ENCODE data around the gene INPP5A. TPM values are rescaled to one million over a fixed set of nuclear protein-coding genes. Genes with fewer than 3 reads are reported as not detected.

The INPP5A gene
- total and polyA plus RNA-seq, 2 experiments from 2014 or later, result 41.2 to 53.6 TPM

DNA sequence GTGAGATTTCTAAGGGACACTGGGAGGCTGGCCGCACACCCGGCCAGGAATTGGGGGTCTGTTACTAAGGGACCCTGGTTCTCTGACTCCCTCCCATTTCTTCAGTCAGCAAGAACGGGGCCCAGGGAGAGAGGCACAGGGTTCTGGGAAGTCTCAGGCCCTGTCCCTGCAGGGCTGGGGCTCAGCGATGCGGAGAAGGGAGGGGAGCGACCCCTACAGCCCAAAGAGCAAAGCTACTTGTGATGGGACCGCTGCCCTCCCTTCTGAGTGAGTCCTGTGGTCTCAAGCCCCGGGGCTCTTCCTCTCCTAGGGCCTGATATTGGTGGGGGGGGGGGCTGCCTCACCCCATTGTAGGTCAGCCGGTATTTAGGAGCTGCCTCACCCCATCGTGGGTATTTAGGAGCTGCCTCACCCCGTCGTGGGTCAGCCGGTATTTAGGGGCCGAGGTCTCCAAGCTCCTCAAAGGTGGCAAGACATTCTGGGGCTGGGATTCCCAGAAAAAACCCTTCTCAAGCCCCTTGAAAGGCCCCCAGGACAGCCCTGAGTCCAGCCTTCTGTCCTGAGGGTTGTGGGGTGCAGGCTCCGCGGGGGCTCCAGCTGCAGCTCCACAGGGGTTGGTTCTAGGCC is 265.2 kb downstream of the INPP5A start:
- TF ChIP-seq EZH2 (IDR thresholded peaks at IDR 0.05; ENCODE audit: borderline replicate concordance), result no peak
- no peak for TF ChIP-seq EZH2phosphoT487 (IDR thresholded peaks at IDR 0.05; ENCODE audit: low read depth, severe bottlenecking, unreplicated experiment)
- TF ChIP-seq, protein P1, sequence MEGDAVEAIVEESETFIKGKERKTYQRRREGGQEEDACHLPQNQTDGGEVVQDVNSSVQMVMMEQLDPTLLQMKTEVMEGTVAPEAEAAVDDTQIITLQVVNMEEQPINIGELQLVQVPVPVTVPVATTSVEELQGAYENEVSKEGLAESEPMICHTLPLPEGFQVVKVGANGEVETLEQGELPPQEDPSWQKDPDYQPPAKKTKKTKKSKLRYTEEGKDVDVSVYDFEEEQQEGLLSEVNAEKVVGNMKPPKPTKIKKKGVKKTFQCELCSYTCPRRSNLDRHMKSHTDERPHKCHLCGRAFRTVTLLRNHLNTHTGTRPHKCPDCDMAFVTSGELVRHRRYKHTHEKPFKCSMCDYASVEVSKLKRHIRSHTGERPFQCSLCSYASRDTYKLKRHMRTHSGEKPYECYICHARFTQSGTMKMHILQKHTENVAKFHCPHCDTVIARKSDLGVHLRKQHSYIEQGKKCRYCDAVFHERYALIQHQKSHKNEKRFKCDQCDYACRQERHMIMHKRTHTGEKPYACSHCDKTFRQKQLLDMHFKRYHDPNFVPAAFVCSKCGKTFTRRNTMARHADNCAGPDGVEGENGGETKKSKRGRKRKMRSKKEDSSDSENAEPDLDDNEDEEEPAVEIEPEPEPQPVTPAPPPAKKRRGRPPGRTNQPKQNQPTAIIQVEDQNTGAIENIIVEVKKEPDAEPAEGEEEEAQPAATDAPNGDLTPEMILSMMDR (IDR thresholded peaks at IDR 0.05; ENCODE audit: poor library complexity), result no peak
- WGBS (ENCODE audit: low lambda C conversion rate, missing lambda C conversion rate), result 83% methylated on average over 13 of the region's 16 CpGs
- H3K9me3 ChIP-seq (ENCODE audit: low read depth), result no peaks in the 10 kb centered on the region

DNA sequence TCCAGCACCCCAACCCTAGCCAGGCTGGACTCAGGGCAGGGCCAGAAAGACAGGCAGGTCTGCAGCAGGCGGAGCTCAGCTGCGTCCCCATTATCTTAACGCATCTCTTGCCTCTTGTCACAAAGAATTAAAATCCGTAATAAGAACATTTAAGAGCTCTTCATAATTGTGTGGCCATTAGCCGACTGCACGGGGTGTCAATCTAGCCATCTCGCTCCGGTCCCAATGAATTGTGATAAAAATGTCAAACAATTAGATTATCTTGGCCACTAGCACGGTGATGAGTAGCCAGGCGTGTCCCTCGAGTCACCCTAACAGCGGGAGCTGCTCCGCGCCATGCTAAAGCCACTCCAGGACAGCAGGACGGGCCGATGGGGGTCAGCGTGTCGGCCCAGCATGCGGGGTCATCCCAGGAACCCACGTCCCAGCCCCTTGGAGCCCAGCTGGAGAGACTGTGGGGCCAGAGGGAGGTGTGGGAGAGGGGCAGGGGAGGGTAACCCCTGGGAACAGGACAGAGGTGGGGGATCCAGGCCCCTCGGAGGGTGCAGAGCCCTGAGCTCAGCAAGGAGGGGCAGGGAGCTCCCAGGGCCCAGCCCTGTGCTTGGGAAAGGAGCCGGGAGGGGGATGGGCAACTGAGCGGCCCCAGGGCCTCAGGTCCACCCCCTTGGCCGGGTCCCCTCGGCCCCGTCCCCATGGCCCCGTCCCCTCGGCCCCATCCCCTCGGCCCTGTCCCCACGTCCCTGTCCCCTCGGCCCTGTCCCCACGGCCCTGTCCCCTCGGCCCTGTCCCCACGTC is 266.0 kb downstream of the INPP5A start:
- Histone ChIP-seq H4K20me1 (ENCODE audit: insufficient read depth, poor library complexity, severe bottlenecking) (no peaks in the 10 kb centered on the region), H3K9me2 (replicated peaks; ENCODE audit: insufficient read depth) (no peaks in the 10 kb centered on the region), H3K27ac (no peak overlapping the region), H3K4me1 (ENCODE audit: insufficient read depth) (peaks cover 1% of the 10 kb centered on the region), H3K4me2 (no peak overlapping the region), H3K79me2 (no peaks in the 10 kb centered on the region), H3K27me3 (no peaks in the 10 kb centered on the region), H3K36me3 (replicated peaks; ENCODE audit: insufficient read depth, low read depth) (no peaks in the 10 kb centered on the region), H3K4me3 (no peak overlapping the region), H3K9me3 (ENCODE audit: low read depth) (no peaks in the 10 kb centered on the region), H2AFZ (no peak overlapping the region)
- no peak for DNase-seq (ENCODE audit: low spot score)
- 93% methylated on average over 20 of the region's 34 CpGs for WGBS (ENCODE audit: low lambda C conversion rate, missing lambda C conversion rate)
- TF ChIP-seq, protein P1 (IDR thresholded peaks at IDR 0.05; ENCODE audit: poor library complexity), result no peak
- TF ChIP-seq EZH2 (IDR thresholded peaks at IDR 0.05; ENCODE audit: borderline replicate concordance), result no peak
- no peak for TF ChIP-seq EZH2phosphoT487 (IDR thresholded peaks at IDR 0.05; ENCODE audit: low read depth, severe bottlenecking, unreplicated experiment)

More for the DNA sequence above, 265.2 kb downstream of the INPP5A start:
- Histone ChIP-seq H3K79me2 (no peaks in the 10 kb centered on the region), H3K36me3 (replicated peaks; ENCODE audit: insufficient read depth, low read depth) (no peaks in the 10 kb centered on the region), H3K27ac (no peak overlapping the region), H2AFZ (no peak overlapping the region), H4K20me1 (ENCODE audit: insufficient read depth, poor library complexity, severe bottlenecking) (no peaks in the 10 kb centered on the region), H3K4me1 (ENCODE audit: insufficient read depth) (no peaks in the 10 kb centered on the region), H3K27me3 (no peaks in the 10 kb centered on the region), H3K4me3 (no peak overlapping the region), H3K9me2 (replicated peaks; ENCODE audit: insufficient read depth) (no peaks in the 10 kb centered on the region), H3K4me2 (no peak overlapping the region)
- DNase-seq (ENCODE audit: low spot score), result no peak

DNA sequence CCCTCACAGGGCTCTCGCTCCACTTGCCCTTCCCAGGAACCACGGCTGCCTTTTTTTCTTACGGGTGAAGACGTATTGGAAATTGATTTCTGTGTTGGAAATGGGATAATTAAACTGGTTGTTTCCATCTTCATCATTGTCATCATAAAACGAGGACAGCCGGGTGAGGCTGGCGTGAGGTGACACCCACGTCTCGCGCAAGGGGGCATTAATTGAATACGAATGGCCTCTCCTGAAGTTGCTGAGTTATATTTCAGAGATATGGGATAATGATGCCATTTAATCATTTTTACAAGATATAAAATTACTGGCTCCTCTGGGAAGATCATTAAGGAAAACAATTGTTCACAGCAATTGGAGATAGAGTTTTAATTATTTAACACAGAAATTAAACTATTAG is 266.7 kb downstream of the INPP5A start:
- Histone ChIP-seq H3K79me2 (no peaks in the 10 kb centered on the region), H3K36me3 (replicated peaks; ENCODE audit: insufficient read depth, low read depth) (no peaks in the 10 kb centered on the region), H3K9me2 (replicated peaks; ENCODE audit: insufficient read depth) (no peaks in the 10 kb centered on the region), H3K4me3 (no peak overlapping the region), H3K4me1 (ENCODE audit: insufficient read depth) (peaks cover 3% of the 10 kb centered on the region), H3K27ac (no peak overlapping the region), H3K27me3 (no peaks in the 10 kb centered on the region), H3K9me3 (ENCODE audit: low read depth) (no peaks in the 10 kb centered on the region), H2AFZ (no peak overlapping the region), H3K4me2 (no peak overlapping the region), H4K20me1 (ENCODE audit: insufficient read depth, poor library complexity, severe bottlenecking) (no peaks in the 10 kb centered on the region)
- DNase-seq (ENCODE audit: low spot score), result no peak
- 89% methylated on average over 11 of the region's 11 CpGs for WGBS (ENCODE audit: low lambda C conversion rate, missing lambda C conversion rate)
- TF ChIP-seq, protein P1 (IDR thresholded peaks at IDR 0.05; ENCODE audit: poor library complexity), result no peak
